CD4-positive, alpha-beta T cell treated with Interleukin-6 at 100 ng/mL for 8 hours (primary cell): ENCODE measurements around the gene ZNF677.
"Not testable (repeated sequence)": the region's sequence is repeated elsewhere in the genome, so short reads cannot be mapped to it uniquely, and the experiment has no call there.

ENCODE experiments used
- DNase-seq: peaks from one replicate; pipeline ENCODE4 v3.0.0-alpha.2; 2020; ENCODE audit warnings: mixed read lengths, low spot score

The ZNF677 gene

GRCh38 chr19:53254411-53255341 is at the start of gene ZNF677:
TSS of gene ZNF677 (minus strand) at chr19:53254873. CDS start at chr19:53251550, 3,323 bp downstream.
- peak; percentile 82 for DNase-seq

GRCh38 chr19:53301341-53301740 is 46.7 kb upstream of the ZNF677 start:
- DNase-seq, result not testable (repeated sequence)

- no peak for DNase-seq
These were observed 40.2 kb upstream of the ZNF677 start for GRCh38 chr19:53294786-53295441.

- DNase-seq, result no peak
These were observed 36.3 kb upstream of the ZNF677 start for GRCh38 chr19:53290758-53291549.

- DNase-seq, result no peak
These were observed 30.4 kb upstream of the ZNF677 start for GRCh38 chr19:53285087-53285486.

GRCh38 chr19:53281947-53282346 is 27.3 kb upstream of the ZNF677 start:
- not testable (repeated sequence) for DNase-seq

- DNase-seq, result no peak
These were observed 20.8 kb upstream of the ZNF677 start for GRCh38 chr19:53275480-53275879.

GRCh38 chr19:53272044-53272443 is 17.4 kb upstream of the ZNF677 start:
- no peak for DNase-seq

GRCh38 chr19:53269861-53270260 is 15.2 kb upstream of the ZNF677 start:
- not testable (repeated sequence) for DNase-seq

- DNase-seq, result not testable (repeated sequence)
These were observed 12.9 kb upstream of the ZNF677 start, which contains the start of gene VN1R4 for GRCh38 chr19:53267623-53268022. TSS of gene VN1R4 (minus strand) at chr19:53267723. CDS start at chr19:53267665, 58 bp downstream.

- DNase-seq, result not testable (repeated sequence)
These were observed 3.2 kb upstream of the ZNF677 start, which contains the start of gene VN1R2 for GRCh38 chr19:53257715-53258342. TSS of gene VN1R2 (plus strand) at chr19:53258292. CDS start at chr19:53258376, 84 bp downstream.

GRCh38 chr19:53246498-53246897 is 8.2 kb downstream of the ZNF677 start:
- DNase-seq, result no peak

GRCh38 chr19:53237114-53237777 is 17.4 kb downstream of the ZNF677 start:
- DNase-seq, result no peak

- DNase-seq, result no peak
These were observed 30.1 kb downstream of the ZNF677 start for GRCh38 chr19:53224606-53225005.

GRCh38 chr19:53222716-53223115 is 32.0 kb downstream of the ZNF677 start:
- DNase-seq, result not testable (repeated sequence)

GRCh38 chr19:53212703-53213320 is 41.9 kb downstream of the ZNF677 start:
- no peak for DNase-seq

- DNase-seq, result not testable (repeated sequence)
These were observed 43.1 kb downstream of the ZNF677 start for GRCh38 chr19:53211554-53211953.

- DNase-seq, result peak; percentile 97
These were observed 57.8 kb downstream of the ZNF677 start for GRCh38 chr19:53196777-53197396.

GRCh38 chr19:53195265-53195903 is 59.3 kb downstream of the ZNF677 start:
- peak; percentile 80 for DNase-seq
